ENCODE measurements around the gene HNRNPL. TPM values are rescaled to one million over a fixed set of nuclear protein-coding genes. Genes with fewer than 3 reads are reported as not detected.

Gene HNRNPL
- total and polyA plus RNA-seq, 9 of the 15 experiments (the other 6 are each of a cell fraction or from before 2014, with no cell fraction given) = 39.5 to 610 (median 299) TPM

- H3K9ac ChIP-seq (ENCODE audit: insufficient read depth in 1 of 2, low read depth in 2 of 2, low read length in 2 of 2) = peak overlapping the region in 1 of 2 experiments; percentile 76; a peak in 2 of 4 replicates
- H2AFZ ChIP-seq (ENCODE audit: low read depth, low read length) = no peak overlapping the region
- H3K4me3 ChIP-seq = no peak overlapping the region
- ATAC-seq (no peak), DNase-seq (ENCODE audit: extremely low read depth in 1 of 4, low spot score in 3 of 4) (peak in 2 of 4 experiments; percentile 2 to 18), FAIRE-seq (no peak)
- H3K36me3 ChIP-seq (ENCODE audit: control insufficient read depth, insufficient read depth, low read length) = peaks cover 99% of the 10 kb centered on the region
- no peak overlapping the region; the same call in 2 of the 3 replicates for H3K27ac ChIP-seq (ENCODE audit: extremely low read depth, low read depth, low read length)
- ChIA-PET CTCF (ENCODE audit: low intra/inter-chr PET ratio) (no interaction called here), POLR2A (interaction anchor here (1.4 to 1.6 kb wide), 2 partner anchors 7 to 9 kb away, joined by 4 to 6 read pairs; no protein-coding TSS in a partner anchor)
- no TSS peak for BruUV-seq (replicated peaks)
- TF ChIP-seq RBFOX2 (IDR thresholded peaks at IDR 0.05; ENCODE audit: low read depth, low read length) (peak; percentile 38; the same call in 1 of the 2 replicates), POLR2AphosphoS5 (IDR thresholded peaks at IDR 0.05; ENCODE audit: control insufficient read depth, insufficient read depth, low read depth, low read length) (peak; percentile 0; the same call in 1 of the 2 replicates), CEBPG (CRISPR knock-in tag; IDR thresholded peaks at IDR 0.05) (no peak), CEBPG (tag; conservative IDR thresholded peaks at IDR 0.05 in 1 of 2, IDR thresholded peaks at IDR 0.05 in 1 of 2) (no peak), RBM39 (optimal IDR thresholded peaks at IDR 0.05; ENCODE audit: low read depth, low read length) (no peak)
- intact Hi-C loops (cut with micrococcal nuclease) = no loop called here
- H3K4me2 ChIP-seq (ENCODE audit: insufficient read depth, low read length) = no peak overlapping the region
- peaks cover 24% of the 10 kb centered on the region for H4K20me1 ChIP-seq (replicated peaks; ENCODE audit: control insufficient read depth, insufficient read depth, low read length)
- no peaks in the 10 kb centered on the region for H3K9me3 ChIP-seq (replicated peaks; ENCODE audit: control insufficient read depth, insufficient read depth, low read depth, low read length)
- no peaks in the 10 kb centered on the region for H3K27me3 ChIP-seq (ENCODE audit: control insufficient read depth in 2 of 2, insufficient read depth in 2 of 2, low read length in 2 of 2)
- WGBS (ENCODE audit: insufficient coverage, low coverage, missing lambda C conversion rate) = 93% methylated on average over 9 of the region's 9 CpGs
- in situ Hi-C loops (cut with MboI) = no loop called here
- H3K9me1 ChIP-seq (ENCODE audit: control insufficient read depth, insufficient read depth, low read length) = no peaks in the 10 kb centered on the region
- H3K79me2 ChIP-seq (ENCODE audit: control insufficient read depth, insufficient read depth, low read length) = peaks cover 73% of the 10 kb centered on the region
- H3K4me1 ChIP-seq (replicated peaks in 1 of 2; ENCODE audit: control insufficient read depth in 2 of 2, insufficient read depth in 2 of 2, low read length in 2 of 2) = peaks cover 7 to 17% of the 10 kb centered on the region in 2 experiments; a peak in 4 of 5 replicates
Measured at GRCh38 chr19:38843175-38843758, 6.5 kb downstream of the HNRNPL start.
